Measurements from ENCODE around the gene KATNB1.

The KATNB1 gene

GRCh38 chr16:57797526-57798266, 62.1 kb downstream of the KATNB1 start:
- FAIRE-seq, result no peak

GRCh38 chr16:57798267-57798810, 62.8 kb downstream of the KATNB1 start:
- FAIRE-seq, result no peak

- FAIRE-seq, result no peak
Measured at GRCh38 chr16:57798953-57799599, 63.5 kb downstream of the KATNB1 start.

- FAIRE-seq, result no peak
Measured at GRCh38 chr16:57799600-57800199, 64.1 kb downstream of the KATNB1 start.

- FAIRE-seq, result no peak
Measured at GRCh38 chr16:57800200-57801097, 64.9 kb downstream of the KATNB1 start.

GRCh38 chr16:57801098-57801808, 65.7 kb downstream of the KATNB1 start:
- FAIRE-seq, result no peak

GRCh38 chr16:57801809-57802340, 66.3 kb downstream of the KATNB1 start:
- FAIRE-seq, result no peak

- no peak for FAIRE-seq
Measured at GRCh38 chr16:57802341-57803133, 67.0 kb downstream of the KATNB1 start, which contains the start of gene KIFC3. KIFC3 (minus strand) TSS chr16:57802491; CDS start chr16:57798243, 4,248 bp downstream.

- FAIRE-seq, result no peak
Measured at GRCh38 chr16:57803134-57803990, 67.8 kb downstream of the KATNB1 start.

GRCh38 chr16:57804111-57804837, 68.7 kb downstream of the KATNB1 start:
- no peak for FAIRE-seq

- no peak for FAIRE-seq
Measured at GRCh38 chr16:57805176-57805575, 69.6 kb downstream of the KATNB1 start.
